ENCODE data around the gene LARGE1.

DNA sequence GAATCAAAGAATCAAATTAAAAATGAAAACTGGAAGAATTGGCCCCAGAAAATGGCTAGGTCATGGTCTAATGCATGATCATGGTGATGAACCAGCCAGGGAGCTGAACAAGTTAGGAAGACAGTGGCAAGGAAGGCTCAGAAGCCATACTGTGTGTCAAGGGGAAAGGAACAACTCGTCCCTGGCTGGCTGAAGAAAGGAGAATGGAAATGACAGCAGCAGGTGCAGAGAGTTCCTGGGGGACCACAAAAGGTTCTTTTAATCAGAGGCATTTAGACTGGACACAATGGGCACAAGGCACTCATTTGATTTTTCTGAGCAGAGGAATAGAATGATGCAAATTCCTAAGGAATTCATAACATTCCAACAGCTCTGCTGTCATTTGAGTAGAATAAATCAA, 209.9 kb downstream of the LARGE1 start:
- TF ChIP-seq POLR2A (IDR thresholded peaks at IDR 0.05; ENCODE audit: low read depth, low read length) (no peak), MXI1 (IDR thresholded peaks at IDR 0.05; ENCODE audit: borderline replicate concordance, low read depth, low read length) (no peak)
- TF ChIP-seq, protein P1, sequence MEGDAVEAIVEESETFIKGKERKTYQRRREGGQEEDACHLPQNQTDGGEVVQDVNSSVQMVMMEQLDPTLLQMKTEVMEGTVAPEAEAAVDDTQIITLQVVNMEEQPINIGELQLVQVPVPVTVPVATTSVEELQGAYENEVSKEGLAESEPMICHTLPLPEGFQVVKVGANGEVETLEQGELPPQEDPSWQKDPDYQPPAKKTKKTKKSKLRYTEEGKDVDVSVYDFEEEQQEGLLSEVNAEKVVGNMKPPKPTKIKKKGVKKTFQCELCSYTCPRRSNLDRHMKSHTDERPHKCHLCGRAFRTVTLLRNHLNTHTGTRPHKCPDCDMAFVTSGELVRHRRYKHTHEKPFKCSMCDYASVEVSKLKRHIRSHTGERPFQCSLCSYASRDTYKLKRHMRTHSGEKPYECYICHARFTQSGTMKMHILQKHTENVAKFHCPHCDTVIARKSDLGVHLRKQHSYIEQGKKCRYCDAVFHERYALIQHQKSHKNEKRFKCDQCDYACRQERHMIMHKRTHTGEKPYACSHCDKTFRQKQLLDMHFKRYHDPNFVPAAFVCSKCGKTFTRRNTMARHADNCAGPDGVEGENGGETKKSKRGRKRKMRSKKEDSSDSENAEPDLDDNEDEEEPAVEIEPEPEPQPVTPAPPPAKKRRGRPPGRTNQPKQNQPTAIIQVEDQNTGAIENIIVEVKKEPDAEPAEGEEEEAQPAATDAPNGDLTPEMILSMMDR (conservative IDR thresholded peaks at IDR 0.05; ENCODE audit: low read depth, low read length): no peak

All from IMR-90 (cell line).